ENCODE data around the gene CCDC3.
"Not testable (repeated sequence)": the region's sequence is repeated elsewhere in the genome, so short reads cannot be mapped to it uniquely, and the experiment has no call there.

Gene CCDC3

GRCh38 chr10:12999849-13000248 lies 1.7 kb downstream of the CCDC3 start:
- no peak for DNase-seq

GRCh38 chr10:12995425-12995861 lies 6.1 kb downstream of the CCDC3 start:
- no peak for DNase-seq

- DNase-seq: no peak
Observed at GRCh38 chr10:12993595-12993994, 7.9 kb downstream of the CCDC3 start.

- DNase-seq: no peak
Observed at GRCh38 chr10:12985347-12985746, 16.2 kb downstream of the CCDC3 start.

GRCh38 chr10:12984165-12984747 lies 17.3 kb downstream of the CCDC3 start:
- DNase-seq: no peak

- DNase-seq: not testable (repeated sequence)
Observed at GRCh38 chr10:12983568-12983967, 17.9 kb downstream of the CCDC3 start.

- no peak for DNase-seq
Observed at GRCh38 chr10:12981570-12981969, 19.9 kb downstream of the CCDC3 start.

- DNase-seq: no peak
Observed at GRCh38 chr10:12980713-12981306, 20.7 kb downstream of the CCDC3 start.

GRCh38 chr10:12980102-12980661 lies 21.3 kb downstream of the CCDC3 start:
- no peak for DNase-seq

- DNase-seq: no peak
Observed at GRCh38 chr10:12978891-12979290, 22.6 kb downstream of the CCDC3 start.

- DNase-seq: no peak
Observed at GRCh38 chr10:12975906-12976305, 25.6 kb downstream of the CCDC3 start.

GRCh38 chr10:12975266-12975665 lies 26.2 kb downstream of the CCDC3 start:
- DNase-seq: no peak

- DNase-seq: no peak
Observed at GRCh38 chr10:12974491-12975199, 26.9 kb downstream of the CCDC3 start.

GRCh38 chr10:12974078-12974477 lies 27.4 kb downstream of the CCDC3 start:
- no peak for DNase-seq

GRCh38 chr10:12973149-12973718 lies 28.3 kb downstream of the CCDC3 start:
- DNase-seq: no peak

GRCh38 chr10:12972146-12972545 lies 29.4 kb downstream of the CCDC3 start:
- DNase-seq: no peak

- no peak for DNase-seq
Observed at GRCh38 chr10:12971001-12971788, 30.3 kb downstream of the CCDC3 start.

- no peak for DNase-seq
Observed at GRCh38 chr10:12969951-12970350, 31.6 kb downstream of the CCDC3 start.

GRCh38 chr10:12966067-12966466 lies 35.4 kb downstream of the CCDC3 start:
- DNase-seq: no peak

GRCh38 chr10:12965571-12965970 lies 35.9 kb downstream of the CCDC3 start:
- no peak for DNase-seq

GRCh38 chr10:12962556-12962955 lies 39.0 kb downstream of the CCDC3 start:
- DNase-seq: no peak

GRCh38 chr10:12961416-12962205 lies 39.9 kb downstream of the CCDC3 start:
- DNase-seq: no peak

All from stimulated activated CD4-positive, alpha-beta T cell treated with anti-CD3 and anti-CD28 coated beads, Interleukin-4, amount 100 ng/mL, for 1 hour (primary cell).